HepG2 (cell line): ENCODE measurements around the gene CADM1. TPM values are rescaled to one million over a fixed set of nuclear protein-coding genes. Genes with fewer than 3 reads are reported as not detected.

ENCODE experiments used
- ELF3 ChIP-seq: IDR thresholded peaks from 2 replicates; pipeline ENCODE4 v1.6.1; 2016; ENCODE audit warnings: missing genetic modification reagents, missing compliant biosample characterization
- KDM2A ChIP-seq: sonication (generic); formaldehyde crosslinking; IDR thresholded peaks from 2 replicates; pipeline ENCODE4 v1.4.0; 2020; ENCODE audit warnings: low read depth, missing genetic modification reagents, borderline replicate concordance
- MED8 ChIP-seq: sonication (generic); formaldehyde crosslinking; IDR thresholded peaks from 2 replicates; pipeline ENCODE4 v1.8.1; 2023; ENCODE audit warnings: mild to moderate bottlenecking, missing genetic modification reagents; ENCODE audit not compliant: insufficient replicate concordance
- NFIC ChIP-seq: IDR thresholded peaks from 2 replicates; pipeline ENCODE4 v1.6.1; 2012; ENCODE audit warnings: mild to moderate bottlenecking, low read length, inconsistent platforms
- SALL1 ChIP-seq: sonication (generic); formaldehyde crosslinking; IDR thresholded peaks from 2 replicates; pipeline ENCODE4 v1.8.0; 2022; ENCODE audit warnings: mild to moderate bottlenecking, missing genetic modification reagents
- SATB2 ChIP-seq: sonication (generic); formaldehyde crosslinking; IDR thresholded peaks from 2 replicates; pipeline ENCODE4 v1.5.0; 2020; ENCODE audit warnings: missing genetic modification reagents
- ZNF101 ChIP-seq: sonication (generic); formaldehyde crosslinking; IDR thresholded peaks from 2 replicates; pipeline ENCODE4 v1.4.0; 2020; ENCODE audit warnings: mild to moderate bottlenecking, low read depth, missing genetic modification reagents, borderline replicate concordance
- ZNF329 ChIP-seq: sonication (generic); formaldehyde crosslinking; IDR thresholded peaks from 2 replicates; pipeline ENCODE4 v1.9.0; 2021; ENCODE audit warnings: low read depth, mild to moderate bottlenecking, missing genetic modification reagents
- ZNF549 ChIP-seq: sonication (generic); formaldehyde crosslinking; IDR thresholded peaks from 2 replicates; pipeline ENCODE4 v1.5.0; 2020; ENCODE audit warnings: missing genetic modification reagents
- polyA plus RNA-seq, 8 experiments: library from polyadenylated mRNA; depleted of rRNA in 3 of 8; stranded (reverse) in 7 of 8; unstranded in 1 of 8; fragments of >200 nt; fragmentation: Illumina TruSeq in 4 of 8; extraction: Trizol in 4 of 8; gene quantifications; 2 replicates each; pipeline versions ENCODE4 v1.2.1 to v1.2.3, GENCODE V29; 2011 to 2016; ENCODE audit warnings: low read depth in 4 of 8, missing spikeins in 1 of 8, mixed read lengths in 1 of 8; ENCODE audit not compliant: insufficient read depth in 1 of 8
- total RNA-seq, 5 experiments: library from RNA; depleted of rRNA; stranded (reverse); fragments of >200 nt; fragmentation: Illumina TruSeq; extraction: Trizol; gene quantifications; 2 replicates each; pipeline ENCODE4 v1.2.3, GENCODE V29; 2016; ENCODE audit warnings: low read depth in 1 of 5
- TF ChIP-seq, protein P1 (sequence below): sonication (generic); formaldehyde crosslinking; IDR thresholded peaks from 2 replicates; pipeline ENCODE4 v1.5.0; 2020; ENCODE audit warnings: mild to moderate bottlenecking, missing genetic modification reagents, borderline replicate concordance
- TF ChIP-seq, protein P2 (sequence below): sonication (generic); formaldehyde crosslinking; IDR thresholded peaks from 2 replicates; pipeline ENCODE4 v1.5.0; 2020; ENCODE audit warnings: mild to moderate bottlenecking, missing genetic modification reagents, borderline replicate concordance
- TF ChIP-seq, protein P3 (sequence below): sonication (generic); formaldehyde crosslinking; IDR thresholded peaks from 2 replicates; pipeline ENCODE4 v1.5.1; 2020; ENCODE audit warnings: missing genetic modification reagents, mild to moderate bottlenecking, borderline replicate concordance

Gene CADM1
- total and polyA plus RNA-seq, 2 of the 13 experiments (the other 11 are each of a cell fraction or from before 2014, with no cell fraction given), result 71.3 to 122 TPM

DNA sequence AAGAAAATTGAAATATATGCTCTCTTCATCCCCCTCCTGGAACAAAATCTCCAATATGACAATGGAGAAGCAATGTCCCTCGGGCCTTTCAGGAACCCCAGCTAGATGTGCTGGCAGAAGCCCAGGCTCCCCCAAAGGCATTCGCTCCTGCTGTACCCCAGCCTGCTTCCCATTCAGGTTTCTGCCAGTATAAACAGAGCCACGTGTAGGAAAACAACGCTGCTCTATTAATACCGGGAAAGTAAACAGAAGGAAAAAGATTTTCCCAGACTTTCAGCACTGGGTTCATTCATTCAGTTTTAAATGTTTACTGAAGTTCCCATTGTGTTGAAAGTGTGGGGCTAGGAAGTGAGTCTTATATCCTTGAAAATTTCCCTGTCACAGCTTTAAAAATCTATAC, 147.1 kb downstream of the CADM1 start (continued):
- TF ChIP-seq, protein P1, sequence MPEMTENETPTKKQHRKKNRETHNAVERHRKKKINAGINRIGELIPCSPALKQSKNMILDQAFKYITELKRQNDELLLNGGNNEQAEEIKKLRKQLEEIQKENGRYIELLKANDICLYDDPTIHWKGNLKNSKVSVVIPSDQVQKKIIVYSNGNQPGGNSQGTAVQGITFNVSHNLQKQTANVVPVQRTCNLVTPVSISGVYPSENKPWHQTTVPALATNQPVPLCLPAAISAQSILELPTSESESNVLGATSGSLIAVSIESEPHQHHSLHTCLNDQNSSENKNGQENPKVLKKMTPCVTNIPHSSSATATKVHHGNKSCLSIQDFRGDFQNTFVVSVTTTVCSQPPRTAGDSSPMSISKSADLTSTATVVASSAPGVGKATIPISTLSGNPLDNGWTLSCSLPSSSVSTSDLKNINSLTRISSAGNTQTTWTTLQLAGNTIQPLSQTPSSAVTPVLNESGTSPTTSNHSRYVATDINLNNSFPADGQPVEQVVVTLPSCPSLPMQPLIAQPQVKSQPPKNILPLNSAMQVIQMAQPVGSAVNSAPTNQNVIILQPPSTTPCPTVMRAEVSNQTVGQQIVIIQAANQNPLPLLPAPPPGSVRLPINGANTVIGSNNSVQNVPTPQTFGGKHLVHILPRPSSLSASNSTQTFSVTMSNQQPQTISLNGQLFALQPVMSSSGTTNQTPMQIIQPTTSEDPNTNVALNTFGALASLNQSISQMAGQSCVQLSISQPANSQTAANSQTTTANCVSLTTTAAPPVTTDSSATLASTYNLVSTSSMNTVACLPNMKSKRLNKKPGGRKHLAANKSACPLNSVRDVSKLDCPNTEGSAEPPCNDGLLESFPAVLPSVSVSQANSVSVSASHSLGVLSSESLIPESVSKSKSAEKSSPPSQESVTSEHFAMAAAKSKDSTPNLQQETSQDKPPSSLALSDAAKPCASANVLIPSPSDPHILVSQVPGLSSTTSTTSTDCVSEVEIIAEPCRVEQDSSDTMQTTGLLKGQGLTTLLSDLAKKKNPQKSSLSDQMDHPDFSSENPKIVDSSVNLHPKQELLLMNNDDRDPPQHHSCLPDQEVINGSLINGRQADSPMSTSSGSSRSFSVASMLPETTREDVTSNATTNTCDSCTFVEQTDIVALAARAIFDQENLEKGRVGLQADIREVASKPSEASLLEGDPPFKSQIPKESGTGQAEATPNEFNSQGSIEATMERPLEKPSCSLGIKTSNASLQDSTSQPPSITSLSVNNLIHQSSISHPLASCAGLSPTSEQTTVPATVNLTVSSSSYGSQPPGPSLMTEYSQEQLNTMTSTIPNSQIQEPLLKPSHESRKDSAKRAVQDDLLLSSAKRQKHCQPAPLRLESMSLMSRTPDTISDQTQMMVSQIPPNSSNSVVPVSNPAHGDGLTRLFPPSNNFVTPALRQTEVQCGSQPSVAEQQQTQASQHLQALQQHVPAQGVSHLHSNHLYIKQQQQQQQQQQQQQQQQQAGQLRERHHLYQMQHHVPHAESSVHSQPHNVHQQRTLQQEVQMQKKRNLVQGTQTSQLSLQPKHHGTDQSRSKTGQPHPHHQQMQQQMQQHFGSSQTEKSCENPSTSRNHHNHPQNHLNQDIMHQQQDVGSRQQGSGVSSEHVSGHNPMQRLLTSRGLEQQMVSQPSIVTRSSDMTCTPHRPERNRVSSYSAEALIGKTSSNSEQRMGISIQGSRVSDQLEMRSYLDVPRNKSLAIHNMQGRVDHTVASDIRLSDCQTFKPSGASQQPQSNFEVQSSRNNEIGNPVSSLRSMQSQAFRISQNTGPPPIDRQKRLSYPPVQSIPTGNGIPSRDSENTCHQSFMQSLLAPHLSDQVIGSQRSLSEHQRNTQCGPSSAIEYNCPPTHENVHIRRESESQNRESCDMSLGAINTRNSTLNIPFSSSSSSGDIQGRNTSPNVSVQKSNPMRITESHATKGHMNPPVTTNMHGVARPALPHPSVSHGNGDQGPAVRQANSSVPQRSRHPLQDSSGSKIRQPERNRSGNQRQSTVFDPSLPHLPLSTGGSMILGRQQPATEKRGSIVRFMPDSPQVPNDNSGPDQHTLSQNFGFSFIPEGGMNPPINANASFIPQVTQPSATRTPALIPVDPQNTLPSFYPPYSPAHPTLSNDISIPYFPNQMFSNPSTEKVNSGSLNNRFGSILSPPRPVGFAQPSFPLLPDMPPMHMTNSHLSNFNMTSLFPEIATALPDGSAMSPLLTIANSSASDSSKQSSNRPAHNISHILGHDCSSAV, result no peak
- TF ChIP-seq ELF3 (CRISPR knock-in tag) (peak; percentile 57; the same call in 1 of the 2 replicates), ZNF549 (no peak), MED8 (CRISPR knock-in tag) (no peak), KDM2A (CRISPR knock-in tag) (no peak), NFIC (peak; percentile 68), ZNF101 (CRISPR knock-in tag) (no peak), ZNF329 (CRISPR knock-in tag) (no peak), SATB2 (CRISPR knock-in tag) (no peak), SALL1 (CRISPR knock-in tag) (peak; percentile 50; the same call in 1 of the 2 replicates)
- TF ChIP-seq, protein P2, sequence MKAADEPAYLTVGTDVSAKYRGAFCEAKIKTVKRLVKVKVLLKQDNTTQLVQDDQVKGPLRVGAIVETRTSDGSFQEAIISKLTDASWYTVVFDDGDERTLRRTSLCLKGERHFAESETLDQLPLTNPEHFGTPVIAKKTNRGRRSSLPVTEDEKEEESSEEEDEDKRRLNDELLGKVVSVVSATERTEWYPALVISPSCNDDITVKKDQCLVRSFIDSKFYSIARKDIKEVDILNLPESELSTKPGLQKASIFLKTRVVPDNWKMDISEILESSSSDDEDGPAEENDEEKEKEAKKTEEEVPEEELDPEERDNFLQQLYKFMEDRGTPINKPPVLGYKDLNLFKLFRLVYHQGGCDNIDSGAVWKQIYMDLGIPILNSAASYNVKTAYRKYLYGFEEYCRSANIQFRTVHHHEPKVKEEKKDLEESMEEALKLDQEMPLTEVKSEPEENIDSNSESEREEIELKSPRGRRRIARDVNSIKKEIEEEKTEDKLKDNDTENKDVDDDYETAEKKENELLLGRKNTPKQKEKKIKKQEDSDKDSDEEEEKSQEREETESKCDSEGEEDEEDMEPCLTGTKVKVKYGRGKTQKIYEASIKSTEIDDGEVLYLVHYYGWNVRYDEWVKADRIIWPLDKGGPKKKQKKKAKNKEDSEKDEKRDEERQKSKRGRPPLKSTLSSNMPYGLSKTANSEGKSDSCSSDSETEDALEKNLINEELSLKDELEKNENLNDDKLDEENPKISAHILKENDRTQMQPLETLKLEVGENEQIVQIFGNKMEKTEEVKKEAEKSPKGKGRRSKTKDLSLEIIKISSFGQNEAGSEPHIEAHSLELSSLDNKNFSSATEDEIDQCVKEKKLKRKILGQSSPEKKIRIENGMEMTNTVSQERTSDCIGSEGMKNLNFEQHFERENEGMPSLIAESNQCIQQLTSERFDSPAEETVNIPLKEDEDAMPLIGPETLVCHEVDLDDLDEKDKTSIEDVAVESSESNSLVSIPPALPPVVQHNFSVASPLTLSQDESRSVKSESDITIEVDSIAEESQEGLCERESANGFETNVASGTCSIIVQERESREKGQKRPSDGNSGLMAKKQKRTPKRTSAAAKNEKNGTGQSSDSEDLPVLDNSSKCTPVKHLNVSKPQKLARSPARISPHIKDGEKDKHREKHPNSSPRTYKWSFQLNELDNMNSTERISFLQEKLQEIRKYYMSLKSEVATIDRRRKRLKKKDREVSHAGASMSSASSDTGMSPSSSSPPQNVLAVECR (CRISPR knock-in tag), result peak; percentile 23; the same call in 1 of the 2 replicates
- TF ChIP-seq, protein P3, sequence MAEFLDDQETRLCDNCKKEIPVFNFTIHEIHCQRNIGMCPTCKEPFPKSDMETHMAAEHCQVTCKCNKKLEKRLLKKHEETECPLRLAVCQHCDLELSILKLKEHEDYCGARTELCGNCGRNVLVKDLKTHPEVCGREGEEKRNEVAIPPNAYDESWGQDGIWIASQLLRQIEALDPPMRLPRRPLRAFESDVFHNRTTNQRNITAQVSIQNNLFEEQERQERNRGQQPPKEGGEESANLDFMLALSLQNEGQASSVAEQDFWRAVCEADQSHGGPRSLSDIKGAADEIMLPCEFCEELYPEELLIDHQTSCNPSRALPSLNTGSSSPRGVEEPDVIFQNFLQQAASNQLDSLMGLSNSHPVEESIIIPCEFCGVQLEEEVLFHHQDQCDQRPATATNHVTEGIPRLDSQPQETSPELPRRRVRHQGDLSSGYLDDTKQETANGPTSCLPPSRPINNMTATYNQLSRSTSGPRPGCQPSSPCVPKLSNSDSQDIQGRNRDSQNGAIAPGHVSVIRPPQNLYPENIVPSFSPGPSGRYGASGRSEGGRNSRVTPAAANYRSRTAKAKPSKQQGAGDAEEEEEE (CRISPR knock-in tag), result no peak
